CD4-positive, CD25-positive, alpha-beta regulatory T cell (primary cell): ENCODE data around the gene GTPBP1. TPM values are rescaled to one million over a fixed set of nuclear protein-coding genes. Genes with fewer than 3 reads are reported as not detected.

ENCODE experiments used
- ATAC-seq, 2 donors: fragments of 150-1000 bp; cut with Tn5 transposase; one replicate each; pipeline ENCODE4 v1.10.0; 2021; ENCODE audit warnings: low read depth in 2 of 2, moderate number of reproducible peaks in 2 of 2, moderate library complexity in 1 of 2
- DNase-seq, 3 donors: peaks; one replicate each; pipeline versions ENCODE4 v3.0.0 to v3.0.0-alpha.2; 2012 to 2022; ENCODE audit warnings: mixed read lengths in 1 of 3
- H3K27ac ChIP-seq: one replicate; pipeline ENCODE4 v1.7.0; 2013; ENCODE audit warnings: mild to moderate bottlenecking, low read length; ENCODE audit not compliant: insufficient read depth, poor library complexity, severe bottlenecking
- H3K27me3 ChIP-seq: one replicate; pipeline ENCODE4 v1.7.0; 2013; ENCODE audit warnings: low read length; ENCODE audit not compliant: control insufficient read depth, insufficient read depth
- H3K36me3 ChIP-seq: one replicate; pipeline ENCODE4 v1.7.0; 2013; ENCODE audit warnings: mild to moderate bottlenecking, low read length, moderate library complexity; ENCODE audit not compliant: control insufficient read depth, insufficient read depth
- H3K4me1 ChIP-seq: 2 replicates; pipeline ENCODE4 v1.7.0; 2013; ENCODE audit warnings: mild to moderate bottlenecking, low read length; ENCODE audit not compliant: insufficient read depth, control insufficient read depth, poor library complexity, severe bottlenecking
- H3K4me3 ChIP-seq: one replicate; pipeline ENCODE4 v1.7.0; 2013; ENCODE audit warnings: low read depth, mild to moderate bottlenecking, low read length, moderate library complexity
- H3K9me3 ChIP-seq, 2 experiments: 1 replicate in 1 of 2; 2 replicates in 1 of 2; pipeline ENCODE4 v1.7.0; 2013; ENCODE audit warnings: low read length in 2 of 2, mild to moderate bottlenecking in 1 of 2, moderate library complexity in 1 of 2; ENCODE audit not compliant: control insufficient read depth in 2 of 2
- H3K27ac Mint-ChIP-seq, 3 donors: one replicate each; pipeline ENCODE4 v1.8.0; 2020 to 2022; ENCODE audit warnings: mild to moderate bottlenecking in 3 of 3, mixed read lengths in 3 of 3, moderate library complexity in 2 of 3
- H3K27me3 Mint-ChIP-seq: one replicate; pipeline ENCODE4 v1.8.0; 2022; ENCODE audit warnings: mild to moderate bottlenecking, mixed read lengths
- H3K36me3 Mint-ChIP-seq: one replicate; pipeline ENCODE4 v1.8.0; 2020; ENCODE audit warnings: mixed read lengths
- H3K4me1 Mint-ChIP-seq, 4 donors: one replicate each; pipeline ENCODE4 v1.8.0; 2020 to 2022; ENCODE audit warnings: mixed read lengths in 4 of 4, mild to moderate bottlenecking in 1 of 4
- H3K4me3 Mint-ChIP-seq, 4 donors: one replicate each; pipeline ENCODE4 v1.8.0; 2020 to 2022; ENCODE audit warnings: mild to moderate bottlenecking in 4 of 4, mixed read lengths in 4 of 4, moderate library complexity in 3 of 4
- H3K9me3 Mint-ChIP-seq, 7 donors: one replicate each; pipeline ENCODE4 v1.8.0; 2020 to 2022; ENCODE audit warnings: mixed read lengths in 7 of 7, mild to moderate bottlenecking in 3 of 7, moderate library complexity in 2 of 7
- polyA plus RNA-seq, 4 donors: library from polyadenylated mRNA; unstranded; fragments of 300-500 nt; fragmentation: Illumina TruSeq; gene quantifications; one replicate each; pipeline ENCODE4 v1.2.3, GENCODE V29; 2021
- total RNA-seq: library from RNA; stranded (reverse); gene quantifications from one replicate; pipeline ENCODE4 v1.2.3, GENCODE V29; 2022

GTPBP1 gene
- total RNA-seq (285 TPM), polyA plus RNA-seq (10 to 100 TPM; 25.4 to 29.7 (median 25.7) TPM)

GRCh38 chr22:38705235-38706100, at the start of gene GTPBP1:
Gene GTPBP1 (plus strand): TSS chr22:38705944. CDS start chr22:38705956, 12 bp downstream.
- Histone ChIP-seq H3K4me1 (peaks cover 56% of the 10 kb centered on the region), H3K4me3 (peak within 1 kb of the TSS; percentile 96), H3K27me3 (no peaks in the 10 kb centered on the region), H3K9me3 (no peaks in the 10 kb centered on the region), H3K36me3 (peaks cover 12% of the 10 kb centered on the region), H3K27ac (peak within 1 kb of the TSS; percentile 87)
- peak within 1 kb of the TSS; percentile 93 to 99 (median 98) for H3K27ac Mint-ChIP-seq
- H3K4me3 Mint-ChIP-seq, result peak within 1 kb of the TSS; percentile 92 to 94 (median 94)
- ATAC-seq (peak; percentile 80 to 84), DNase-seq (peak; percentile 97 to 100 (median 99))
- H3K9me3 Mint-ChIP-seq, result no peaks in the 10 kb centered on the region
- H3K27me3 Mint-ChIP-seq, result peaks cover 4% of the 10 kb centered on the region
- H3K36me3 Mint-ChIP-seq, result no peaks in the 10 kb centered on the region
- peaks cover 8 to 63% (median 40%) of the 10 kb centered on the region in 4 donors for H3K4me1 Mint-ChIP-seq

GRCh38 chr22:38656256-38657044, 49.3 kb upstream of the GTPBP1 start, which contains the start of the genes CBY1 and FAM227A:
Gene CBY1 (plus strand): TSS chr22:38656638. CDS start chr22:38668055, 11,417 bp downstream.
Gene FAM227A (minus strand): TSS chr22:38656392. CDS start chr22:38650168, 6,224 bp downstream.
- DNase-seq, result peak; percentile 79 to 86 (median 84)
- Histone ChIP-seq H3K4me3 (peak within 1 kb of the TSS; percentile 96), H3K27me3 (no peaks in the 10 kb centered on the region), H3K4me1 (peaks cover 21% of the 10 kb centered on the region), H3K27ac (peak within 1 kb of the TSS; percentile 88), H3K36me3 (no peaks in the 10 kb centered on the region), H3K9me3 (no peaks in the 10 kb centered on the region)
- Mint-ChIP-seq H3K9me3 (no peaks in the 10 kb centered on the region), H3K27me3 (peaks cover 4% of the 10 kb centered on the region), H3K27ac (peak within 1 kb of the TSS; percentile 95 to 96 (median 95)), H3K4me3 (peak within 1 kb of the TSS; percentile 93 to 100 (median 96)), H3K4me1 (peaks cover 7 to 38% (median 17%) of the 10 kb centered on the region in 4 donors), H3K36me3 (no peaks in the 10 kb centered on the region)
- ATAC-seq, result peak; percentile 76 to 79

- peaks cover 21% of the 10 kb centered on the region for H3K4me1 ChIP-seq
- H3K4me3 ChIP-seq, result peak overlapping the region; percentile 96
- no peaks in the 10 kb centered on the region for H3K36me3 ChIP-seq
- Mint-ChIP-seq H3K27ac (peak overlapping the region; percentile 35 to 95 (median 95)), H3K4me3 (peak overlapping the region; percentile 93 to 100 (median 96)), H3K36me3 (no peaks in the 10 kb centered on the region), H3K27me3 (peaks cover 4% of the 10 kb centered on the region), H3K9me3 (no peaks in the 10 kb centered on the region), H3K4me1 (peaks cover 7 to 38% (median 17%) of the 10 kb centered on the region in 4 donors)
- ATAC-seq (peak in 1 of 2 donors; percentile 19), DNase-seq (peak in 2 of 3 donors; percentile 20 to 57)
- no peaks in the 10 kb centered on the region for H3K27me3 ChIP-seq
- no peaks in the 10 kb centered on the region for H3K9me3 ChIP-seq
- peak overlapping the region; percentile 88 for H3K27ac ChIP-seq
These were observed 48.5 kb upstream of the GTPBP1 start for GRCh38 chr22:38657045-38657909.

GRCh38 chr22:38674888-38675287, 30.9 kb upstream of the GTPBP1 start:
- peaks cover 21% of the 10 kb centered on the region for H3K36me3 ChIP-seq
- peak overlapping the region in 1 of 3 donors; percentile 23 for H3K27ac Mint-ChIP-seq
- no peak for ATAC-seq
- no peaks in the 10 kb centered on the region for H3K4me1 ChIP-seq
- H3K27me3 Mint-ChIP-seq, result peaks cover 5% of the 10 kb centered on the region
- H3K9me3 ChIP-seq, result no peaks in the 10 kb centered on the region
- no peak overlapping the region for H3K4me3 Mint-ChIP-seq
- no peak overlapping the region for H3K27ac ChIP-seq
- peaks cover 22% of the 10 kb centered on the region for H3K36me3 Mint-ChIP-seq
- no peaks in the 10 kb centered on the region for H3K27me3 ChIP-seq
- H3K9me3 Mint-ChIP-seq, result no peaks in the 10 kb centered on the region
- H3K4me1 Mint-ChIP-seq, result peaks cover 0 to 2% (median under 1%) of the 10 kb centered on the region in 4 donors
- H3K4me3 ChIP-seq, result no peak overlapping the region
- DNase-seq, result no peak

- Mint-ChIP-seq H3K4me3 (no peak overlapping the region), H3K9me3 (no peaks in the 10 kb centered on the region), H3K27ac (peak overlapping the region in 2 of 3 donors; percentile 49 to 73), H3K27me3 (peaks cover 5% of the 10 kb centered on the region), H3K36me3 (peaks cover 18% of the 10 kb centered on the region), H3K4me1 (peaks cover 0 to 2% (median 0%) of the 10 kb centered on the region in 4 donors)
- Histone ChIP-seq H3K9me3 (no peaks in the 10 kb centered on the region), H3K36me3 (peaks cover 18% of the 10 kb centered on the region), H3K4me1 (no peaks in the 10 kb centered on the region), H3K27ac (no peak overlapping the region), H3K4me3 (no peak overlapping the region), H3K27me3 (no peaks in the 10 kb centered on the region)
- ATAC-seq, result no peak
- no peak for DNase-seq
These were observed 29.9 kb upstream of the GTPBP1 start for GRCh38 chr22:38675833-38676232.

- peak within 1 kb of the TSS; percentile 85 for H3K27ac ChIP-seq
- DNase-seq (peak; percentile 77 to 89 (median 83)), ATAC-seq (peak; percentile 90 to 92)
- H3K36me3 Mint-ChIP-seq, result peaks cover 11% of the 10 kb centered on the region
- peak within 1 kb of the TSS; percentile 98 to 100 (median 98) for H3K4me3 Mint-ChIP-seq
- no peaks in the 10 kb centered on the region for H3K27me3 ChIP-seq
- peaks cover 5% of the 10 kb centered on the region for H3K27me3 Mint-ChIP-seq
- H3K4me3 ChIP-seq, result peak within 1 kb of the TSS; percentile 89
- H3K4me1 ChIP-seq, result peaks cover 17% of the 10 kb centered on the region
- peak within 1 kb of the TSS; percentile 97 to 99 (median 97) for H3K27ac Mint-ChIP-seq
- peaks cover 33% of the 10 kb centered on the region for H3K36me3 ChIP-seq
- no peaks in the 10 kb centered on the region for H3K9me3 Mint-ChIP-seq
- H3K9me3 ChIP-seq, result no peaks in the 10 kb centered on the region
- peaks cover 6 to 21% (median 15%) of the 10 kb centered on the region in 4 donors for H3K4me1 Mint-ChIP-seq
These were observed 24.0 kb upstream of the GTPBP1 start, which contains the start of gene TOMM22 for GRCh38 chr22:38681582-38682335. Gene TOMM22 (plus strand): TSS chr22:38681957. CDS start chr22:38681979, 22 bp downstream.
